Nephron (organoid): Measurements from ENCODE around the gene SCIN.

ENCODE experiments used
- H3K27ac Mint-ChIP-seq, 3 experiments: 2 replicates each; pipeline ENCODE4 v1.8.0; 2020; ENCODE audit warnings: mixed read lengths in 3 of 3, mild to moderate bottlenecking in 2 of 3, moderate library complexity in 1 of 3
- H3K27me3 Mint-ChIP-seq: 2 replicates; pipeline ENCODE4 v1.8.0; 2021; ENCODE audit warnings: low read depth, mild to moderate bottlenecking, moderate library complexity, mixed read lengths
- H3K36me3 Mint-ChIP-seq: 2 replicates; pipeline ENCODE4 v1.8.0; 2020; ENCODE audit warnings: low read depth, mixed read lengths
- H3K4me1 Mint-ChIP-seq: 2 replicates; pipeline ENCODE4 v1.8.0; 2020; ENCODE audit warnings: mixed read lengths
- H3K4me3 Mint-ChIP-seq, 3 experiments: 2 replicates each; pipeline ENCODE4 v1.8.0; 2020; ENCODE audit warnings: mild to moderate bottlenecking in 3 of 3, mixed read lengths in 3 of 3, moderate library complexity in 2 of 3
- H3K9me3 Mint-ChIP-seq: 2 replicates; pipeline ENCODE4 v1.8.0; 2020; ENCODE audit warnings: mixed read lengths
- CTCF ChIP-seq, 3 experiments: fragments of 200-600 bp; sonication (generic); IDR thresholded peaks; one replicate each; pipeline ENCODE4 v1.5.0; 2021; ENCODE audit warnings: antibody characterized with exemption in 3 of 3; ENCODE audit not compliant: unreplicated experiment in 3 of 3

SCIN gene

GRCh38 chr7:12594122-12594897 lies 23.8 kb downstream of the SCIN start:
- no peaks in the 10 kb centered on the region for H3K4me1 Mint-ChIP-seq
- H3K9me3 Mint-ChIP-seq = peaks cover 7% of the 10 kb centered on the region
- H3K27ac Mint-ChIP-seq = no peak overlapping the region
- peaks cover 10% of the 10 kb centered on the region for H3K36me3 Mint-ChIP-seq
- H3K4me3 Mint-ChIP-seq = no peak overlapping the region
- no peaks in the 10 kb centered on the region for H3K27me3 Mint-ChIP-seq
- TF ChIP-seq CTCF (IDR thresholded peaks at IDR 0.05; ENCODE audit: unreplicated experiment in 3 of 3) = no peak

GRCh38 chr7:12595148-12595547 lies 24.6 kb downstream of the SCIN start:
- H3K36me3 Mint-ChIP-seq = peaks cover 10% of the 10 kb centered on the region
- H3K4me3 Mint-ChIP-seq = no peak overlapping the region
- no peak overlapping the region for H3K27ac Mint-ChIP-seq
- no peaks in the 10 kb centered on the region for H3K27me3 Mint-ChIP-seq
- no peaks in the 10 kb centered on the region for H3K4me1 Mint-ChIP-seq
- no peak for TF ChIP-seq CTCF (IDR thresholded peaks at IDR 0.05; ENCODE audit: unreplicated experiment in 3 of 3)
- peaks cover 9% of the 10 kb centered on the region for H3K9me3 Mint-ChIP-seq

GRCh38 chr7:12596225-12596790 lies 25.8 kb downstream of the SCIN start:
- Mint-ChIP-seq H3K27me3 (no peaks in the 10 kb centered on the region), H3K4me3 (no peak overlapping the region), H3K4me1 (no peaks in the 10 kb centered on the region), H3K27ac (no peak overlapping the region), H3K36me3 (peaks cover 10% of the 10 kb centered on the region), H3K9me3 (peaks cover 14% of the 10 kb centered on the region)
- TF ChIP-seq CTCF (IDR thresholded peaks at IDR 0.05; ENCODE audit: unreplicated experiment in 3 of 3) = no peak

- TF ChIP-seq CTCF (IDR thresholded peaks at IDR 0.05; ENCODE audit: unreplicated experiment in 3 of 3) = no peak
- no peak overlapping the region for H3K4me3 Mint-ChIP-seq
- no peak overlapping the region for H3K27ac Mint-ChIP-seq
- no peaks in the 10 kb centered on the region for H3K27me3 Mint-ChIP-seq
- peaks cover 21% of the 10 kb centered on the region for H3K9me3 Mint-ChIP-seq
- H3K4me1 Mint-ChIP-seq = no peaks in the 10 kb centered on the region
- peaks cover 10% of the 10 kb centered on the region for H3K36me3 Mint-ChIP-seq
Measured at GRCh38 chr7:12601302-12601869, 30.9 kb downstream of the SCIN start.

- Mint-ChIP-seq H3K27ac (no peak overlapping the region), H3K4me1 (no peaks in the 10 kb centered on the region), H3K36me3 (peaks cover 4% of the 10 kb centered on the region), H3K27me3 (no peaks in the 10 kb centered on the region), H3K4me3 (no peak overlapping the region), H3K9me3 (peaks cover 7% of the 10 kb centered on the region)
- no peak for TF ChIP-seq CTCF (IDR thresholded peaks at IDR 0.05; ENCODE audit: unreplicated experiment in 3 of 3)
Measured at GRCh38 chr7:12607134-12607533, 36.6 kb downstream of the SCIN start.
